SHP77 (cell line): ENCODE measurements around the gene S100A14.
"Not testable (repeated sequence)": the region's sequence is repeated elsewhere in the genome, so short reads cannot be mapped to it uniquely, and the experiment has no call there.

Source experiments
- DNase-seq, 2 experiments: peaks; one replicate each; lab custom pipeline; 2025; lab: John Stamatoyannopoulos, UW

S100A14 gene

DNA sequence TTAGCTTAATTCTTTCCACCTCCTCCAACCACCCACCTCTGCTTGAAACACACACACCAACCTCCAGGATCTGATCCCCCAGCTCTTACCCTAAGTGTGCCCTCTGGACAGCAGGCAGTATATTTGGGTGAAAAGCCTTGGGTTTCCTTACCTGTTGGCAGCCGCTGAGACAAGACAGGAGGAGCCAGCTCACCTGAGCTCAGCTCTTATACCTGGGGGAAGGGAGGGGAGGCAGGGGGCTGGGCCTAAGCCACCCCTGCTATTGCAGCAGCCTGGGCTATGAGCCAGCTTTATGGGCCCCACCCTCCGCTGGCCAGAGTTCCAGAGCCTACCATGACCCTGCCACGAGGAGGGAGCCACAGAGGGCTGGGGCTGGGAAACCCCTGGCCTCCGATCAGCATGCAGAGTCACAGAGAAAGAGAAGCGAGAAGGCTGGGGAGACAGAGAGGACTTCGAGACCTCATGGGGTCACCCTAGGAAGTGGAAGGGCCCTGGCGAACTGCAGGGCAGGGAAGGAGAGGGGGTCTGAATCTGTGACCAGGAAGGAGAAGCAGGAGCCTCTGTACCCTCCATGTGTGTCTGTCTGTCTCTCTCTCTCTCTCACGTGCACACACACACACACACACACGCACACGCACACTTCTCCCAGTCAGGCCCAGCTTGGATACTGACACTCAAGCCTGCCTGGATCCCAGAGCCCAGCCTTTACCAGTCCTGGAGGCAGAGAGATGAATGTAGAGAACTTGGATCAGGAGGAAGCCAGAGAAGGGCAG is at the start of gene S100A14:
S100A14 (minus strand) TSS at position 182 of the 773 bp plus-strand sequence. CDS start 467 bp downstream, outside the sequence.
- DNase-seq, result no peak

DNA sequence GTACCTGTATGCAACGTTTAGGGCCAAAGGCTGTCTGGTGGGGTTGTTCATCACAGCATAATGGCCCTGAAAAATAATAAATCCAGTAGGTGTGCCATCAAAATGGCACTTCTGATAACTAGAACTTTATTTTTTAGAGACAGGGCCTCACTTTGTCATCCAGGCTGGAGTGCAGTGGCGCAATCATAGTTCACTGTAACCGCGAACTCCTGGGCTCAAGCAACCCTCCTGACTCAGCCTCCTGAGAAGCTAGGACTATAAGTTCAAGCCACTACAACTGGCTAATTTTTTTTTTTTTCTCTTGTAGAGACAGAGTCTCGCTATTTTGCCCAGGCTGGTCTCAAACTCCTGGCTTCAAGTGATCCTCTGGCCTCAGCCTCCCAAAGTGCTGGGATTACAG is 47.1 kb upstream of the S100A14 start:
- DNase-seq, result no peak

DNA sequence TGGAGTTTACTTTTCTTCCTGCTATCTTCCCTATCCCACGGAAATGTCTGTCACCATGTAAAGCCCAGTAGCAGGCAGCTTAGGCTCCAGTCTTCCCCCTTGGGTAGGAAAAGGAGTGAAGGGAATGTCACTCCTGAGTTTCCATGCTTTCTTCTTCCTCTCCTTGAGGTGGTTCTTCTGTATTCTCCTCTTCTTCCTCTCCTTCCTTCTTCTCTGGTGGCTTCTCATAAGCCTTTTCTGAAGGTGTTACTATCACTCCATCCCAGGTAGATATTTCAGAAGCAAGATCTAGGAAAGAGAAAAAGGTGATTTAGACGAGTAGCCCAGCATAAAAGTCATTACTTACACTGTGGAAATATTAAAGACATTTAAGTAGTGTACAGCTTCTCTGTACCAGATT is 46.1 kb upstream of the S100A14 start:
- DNase-seq, result no peak

DNA sequence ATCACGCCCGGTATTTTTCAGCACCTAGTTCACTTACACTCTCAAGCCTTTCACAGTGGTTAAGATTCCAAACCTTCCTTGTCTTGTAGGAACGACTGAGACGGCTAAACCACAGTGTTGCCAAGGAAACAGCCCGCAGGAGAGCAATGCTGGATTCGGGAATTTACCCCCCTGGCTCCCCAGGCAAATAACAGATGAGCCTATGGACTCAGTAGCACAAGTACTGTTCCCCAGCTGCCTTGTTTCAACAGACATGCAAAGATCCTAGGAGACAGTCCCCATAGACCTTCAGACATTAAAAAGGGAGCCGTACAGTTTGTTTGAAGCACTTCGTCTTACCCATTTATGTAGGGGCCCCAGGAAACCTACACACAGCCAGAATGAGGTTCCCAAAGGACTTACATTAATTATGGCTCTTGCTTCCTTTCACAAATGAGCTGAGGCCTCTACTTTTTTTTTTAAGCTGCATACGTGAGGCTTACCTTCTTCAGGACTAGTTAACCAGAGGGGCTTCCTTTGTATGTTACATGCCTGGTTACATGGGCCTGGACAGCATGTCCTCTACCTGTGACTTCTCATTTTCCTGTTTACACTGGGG is 45.1 kb upstream of the S100A14 start:
- DNase-seq, result no peak

DNA sequence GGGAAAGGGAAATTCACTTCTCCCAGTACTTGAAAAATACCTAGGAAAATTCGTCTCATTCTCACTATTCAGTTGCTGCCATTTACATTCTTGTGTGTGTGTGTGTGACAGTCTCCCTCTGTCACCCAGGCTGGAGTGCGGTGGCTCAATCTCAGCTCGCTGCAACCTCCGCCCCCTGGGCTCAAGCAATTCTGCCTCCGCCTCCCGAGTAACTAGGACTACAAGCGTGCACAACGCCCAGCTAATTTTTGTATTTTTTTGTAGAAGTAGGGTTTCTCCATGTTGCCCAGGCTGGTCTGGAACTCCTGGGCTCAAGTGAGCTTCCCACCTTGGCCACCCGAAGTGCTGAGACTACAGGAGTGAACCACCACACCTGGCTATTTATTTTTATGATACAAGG is 43.5 kb upstream of the S100A14 start:
- DNase-seq, result no peak

DNA sequence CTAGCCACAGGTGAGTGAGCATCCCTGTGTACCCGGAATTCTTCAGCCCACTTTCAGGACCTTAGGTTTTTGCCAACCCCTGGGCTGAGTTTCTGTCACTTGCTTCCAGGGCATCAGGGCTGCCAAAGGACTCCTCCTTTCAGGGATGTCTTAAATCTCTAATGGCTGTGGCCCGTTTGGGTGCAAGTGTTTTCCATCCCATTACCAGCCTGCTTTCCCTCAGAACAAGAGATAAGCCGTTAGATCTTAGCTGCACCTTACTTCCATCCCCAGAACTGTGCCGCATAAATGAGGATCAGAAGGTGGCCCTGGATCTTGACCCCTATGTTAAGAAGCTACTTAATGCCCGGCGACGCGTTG is 43.0 kb upstream of the S100A14 start:
- DNase-seq, result no peak

DNA sequence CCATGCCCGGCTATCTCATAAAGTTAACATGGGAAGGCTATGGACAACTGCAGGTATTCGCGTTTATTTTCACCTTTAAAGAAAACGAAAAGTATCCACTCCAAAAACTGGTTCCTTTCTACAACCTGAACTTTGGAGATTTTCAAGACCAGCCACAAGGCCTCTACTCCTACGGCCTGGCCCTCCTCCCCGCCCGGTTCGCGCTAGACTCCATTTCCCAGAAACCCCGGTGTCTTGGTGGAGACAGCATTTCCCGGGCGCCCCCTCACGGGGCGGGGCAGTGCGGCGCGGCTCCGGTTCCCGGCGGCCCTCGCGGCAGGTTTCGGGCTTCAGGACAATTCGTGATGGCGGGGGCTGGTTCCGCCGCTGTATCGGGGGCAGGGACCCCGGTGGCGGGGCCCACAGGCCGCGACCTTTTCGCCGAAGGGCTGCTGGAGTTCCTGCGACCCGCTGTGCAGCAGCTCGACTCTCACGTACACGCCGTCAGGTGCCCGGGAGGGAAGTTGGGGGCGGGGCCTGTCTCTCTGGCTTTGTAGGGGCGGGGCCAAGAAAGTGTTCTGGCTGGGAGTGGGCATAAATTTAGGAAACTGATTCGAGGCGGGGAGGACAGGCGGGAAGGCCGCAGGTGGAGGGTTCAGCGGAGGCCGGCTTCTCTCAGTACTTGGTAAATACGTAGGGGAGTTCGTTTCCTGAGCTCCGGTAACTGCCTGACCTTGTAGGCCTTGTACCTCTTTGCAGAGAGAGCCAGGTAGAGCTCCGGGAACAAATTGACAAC is 42.5 kb upstream of the S100A14 start, which contains the start of gene SNAPIN:
SNAPIN (plus strand) TSS at position 304 of the 775 bp plus-strand sequence; CDS start at position 345, 41 bp downstream.
- DNase-seq, result peak; percentile 96 to 97

DNA sequence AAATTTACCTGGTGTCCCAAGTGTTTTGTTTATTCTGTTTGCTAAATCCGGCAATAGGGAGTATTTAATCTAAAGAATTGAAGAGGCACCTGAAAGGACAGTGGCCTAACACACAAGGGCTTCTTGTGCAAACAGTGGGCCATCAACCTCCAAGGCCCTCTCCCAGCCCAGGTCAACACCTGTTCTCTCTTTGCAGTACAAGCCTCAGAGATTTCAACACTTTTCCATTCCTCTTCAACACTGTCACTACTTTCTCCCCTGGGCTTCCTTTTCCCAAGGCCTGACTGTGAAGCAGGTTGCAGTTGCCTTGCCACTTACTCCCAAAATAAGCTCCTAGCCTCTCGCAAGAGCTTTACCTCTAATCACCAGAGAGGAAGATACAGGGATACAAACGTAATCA is 39.2 kb upstream of the S100A14 start:
- peak; percentile 39 to 60 for DNase-seq

DNA sequence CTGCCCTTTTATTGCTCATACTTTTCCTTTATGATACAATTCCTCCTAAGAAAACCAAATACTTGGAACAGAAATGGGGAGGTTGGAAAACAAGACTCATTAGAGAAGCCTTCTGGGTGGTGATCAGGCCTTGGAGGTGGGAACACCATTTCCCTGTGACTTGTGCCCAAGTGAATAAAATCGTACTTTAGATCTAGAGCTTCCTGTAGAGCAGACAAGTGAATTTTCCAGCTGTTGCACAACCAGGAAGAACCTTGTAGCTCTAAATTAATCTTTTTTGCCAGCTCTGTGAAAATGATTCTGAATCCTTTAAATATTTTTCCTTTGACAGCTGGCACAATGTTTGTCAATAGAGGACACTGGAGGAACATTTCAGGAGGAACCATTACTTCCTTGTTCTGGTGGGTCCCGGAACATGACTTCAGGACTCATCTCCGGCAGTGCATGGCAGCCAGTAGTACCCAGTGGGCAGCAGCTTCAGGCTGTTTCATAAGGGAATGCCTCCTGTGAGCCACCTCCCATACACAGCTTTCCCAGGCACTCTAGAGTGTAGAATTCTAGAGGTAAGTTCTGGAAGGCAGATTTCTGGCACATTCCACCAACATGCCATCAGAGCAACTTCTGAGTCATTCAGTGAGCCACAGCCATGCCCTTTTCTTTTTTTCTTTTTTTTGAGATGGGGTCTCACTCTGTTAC is 36.8 kb upstream of the S100A14 start:
- DNase-seq, result no peak

DNA sequence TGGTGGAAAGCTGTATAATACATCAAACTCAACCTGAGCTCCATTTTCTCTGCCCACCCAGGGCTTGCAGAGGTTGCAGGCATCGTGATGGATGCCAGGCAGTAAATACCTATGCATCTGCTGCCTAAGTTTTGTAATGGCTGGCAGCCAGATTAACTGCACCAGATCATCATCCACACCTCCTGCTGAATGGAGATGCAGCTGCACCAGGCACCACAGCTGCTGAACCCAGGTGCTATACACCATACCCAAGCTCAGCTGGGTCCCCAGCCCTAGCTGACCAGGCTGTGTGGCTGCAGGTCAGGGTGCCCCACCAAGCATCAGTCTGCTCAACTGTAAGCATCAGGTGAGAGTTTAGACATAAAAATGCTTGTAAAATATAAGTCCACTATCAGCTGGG is 35.6 kb upstream of the S100A14 start:
- peak; percentile 70 to 82 for DNase-seq

DNA sequence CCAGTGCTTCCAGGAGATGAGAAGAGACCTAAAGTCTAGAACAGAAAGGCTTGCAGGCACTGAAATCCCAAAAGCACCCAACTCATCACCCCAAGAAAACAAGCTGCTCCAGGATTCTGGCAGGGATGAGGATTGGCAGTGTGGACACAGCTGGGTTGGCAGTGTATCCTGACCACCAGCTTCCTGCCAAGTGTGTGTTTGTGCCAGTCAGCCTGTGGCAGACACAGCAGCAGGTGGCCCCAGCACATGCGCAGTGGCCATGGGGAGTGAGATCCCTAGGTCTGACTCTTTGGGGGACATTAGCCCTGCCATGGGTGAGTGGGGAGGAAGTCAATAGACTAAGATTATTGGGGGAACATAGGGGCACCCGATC is 33.7 kb upstream of the S100A14 start:
- DNase-seq, result peak; percentile 84 to 95

DNA sequence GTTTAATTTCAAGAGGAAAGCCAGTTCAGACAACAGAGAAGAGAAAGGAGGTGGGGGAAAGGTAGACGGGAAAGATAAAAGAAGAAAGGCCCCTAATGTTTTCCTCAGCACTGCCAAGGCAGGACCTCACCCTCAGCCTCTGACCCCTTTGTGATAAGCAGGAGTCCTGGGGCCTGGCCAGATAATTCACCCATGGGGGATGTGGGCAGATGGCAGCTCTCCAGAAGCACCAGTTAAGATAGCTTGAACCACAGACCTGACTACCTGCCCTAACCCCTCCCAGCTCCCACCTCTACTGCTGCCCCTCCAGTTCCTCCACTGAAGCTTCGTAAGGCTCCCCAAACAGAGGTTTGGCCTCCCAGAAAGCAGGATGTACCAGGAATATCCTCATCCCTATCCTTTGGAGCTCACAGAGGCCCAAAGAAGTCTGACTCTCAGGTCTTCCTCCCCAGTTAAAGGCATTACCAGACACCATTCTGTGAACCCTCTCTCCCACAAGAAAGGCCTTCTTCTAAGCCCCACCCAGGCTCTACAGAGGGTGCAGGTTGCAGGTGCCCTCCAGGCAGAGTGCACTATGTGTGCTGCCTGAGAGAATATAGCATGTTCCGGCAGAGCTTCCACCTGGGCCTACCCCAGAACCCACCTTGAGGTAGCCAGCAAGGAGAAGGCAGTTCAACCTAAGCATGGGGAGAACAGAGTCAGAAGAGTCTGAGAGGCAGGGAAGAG is 33.2 kb upstream of the S100A14 start:
- peak; percentile 70 to 71 for DNase-seq

DNA sequence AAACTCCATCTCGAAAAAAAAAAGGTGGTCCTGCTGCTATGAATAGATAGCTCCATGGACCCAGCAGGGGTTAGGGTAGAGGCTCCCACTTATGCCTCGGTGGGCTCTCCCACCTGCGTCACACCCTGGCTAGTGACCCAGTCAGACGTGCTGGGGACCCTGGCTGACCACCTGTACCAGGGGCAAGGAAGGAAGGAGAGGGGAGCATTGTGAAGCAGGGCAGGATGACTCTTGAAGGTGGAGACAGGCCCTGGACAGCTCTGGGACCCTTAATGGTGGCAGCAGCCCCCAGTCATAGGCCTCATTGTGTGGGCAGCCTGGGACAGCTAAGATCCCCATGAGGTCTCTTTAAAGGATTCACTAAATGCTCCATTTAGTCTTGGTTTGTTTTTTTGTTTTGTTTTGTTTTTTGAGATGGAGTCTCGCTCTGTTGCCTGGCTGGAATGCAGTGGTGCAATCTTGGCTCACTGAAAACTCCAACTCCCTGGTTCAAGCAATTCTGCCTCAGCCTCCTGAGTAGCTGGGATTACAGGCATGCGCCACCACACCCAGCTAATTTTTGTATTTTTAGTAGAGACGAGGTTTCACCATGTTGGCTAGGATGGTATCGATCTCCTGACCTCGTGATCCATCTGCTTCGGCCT is 32.0 kb upstream of the S100A14 start:
- no peak for DNase-seq

DNA sequence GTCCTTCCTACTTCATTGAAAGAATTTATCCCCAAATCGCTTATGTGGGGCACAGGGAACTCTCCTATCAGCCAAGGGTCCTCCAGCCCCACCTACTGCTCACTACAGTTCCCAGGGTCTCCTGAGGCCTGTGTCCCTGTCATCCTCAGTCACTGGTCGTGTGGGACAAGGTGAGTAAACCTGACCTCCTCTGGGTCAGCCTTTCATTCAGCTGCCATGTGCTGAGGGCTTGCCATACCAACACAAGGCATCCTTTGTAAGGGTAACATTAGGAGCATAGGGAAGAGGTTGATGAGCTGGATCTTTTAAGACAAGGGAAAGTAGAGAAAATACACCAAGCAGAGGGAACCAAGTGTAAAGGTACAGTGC is 31.2 kb upstream of the S100A14 start:
- no peak for DNase-seq

DNA sequence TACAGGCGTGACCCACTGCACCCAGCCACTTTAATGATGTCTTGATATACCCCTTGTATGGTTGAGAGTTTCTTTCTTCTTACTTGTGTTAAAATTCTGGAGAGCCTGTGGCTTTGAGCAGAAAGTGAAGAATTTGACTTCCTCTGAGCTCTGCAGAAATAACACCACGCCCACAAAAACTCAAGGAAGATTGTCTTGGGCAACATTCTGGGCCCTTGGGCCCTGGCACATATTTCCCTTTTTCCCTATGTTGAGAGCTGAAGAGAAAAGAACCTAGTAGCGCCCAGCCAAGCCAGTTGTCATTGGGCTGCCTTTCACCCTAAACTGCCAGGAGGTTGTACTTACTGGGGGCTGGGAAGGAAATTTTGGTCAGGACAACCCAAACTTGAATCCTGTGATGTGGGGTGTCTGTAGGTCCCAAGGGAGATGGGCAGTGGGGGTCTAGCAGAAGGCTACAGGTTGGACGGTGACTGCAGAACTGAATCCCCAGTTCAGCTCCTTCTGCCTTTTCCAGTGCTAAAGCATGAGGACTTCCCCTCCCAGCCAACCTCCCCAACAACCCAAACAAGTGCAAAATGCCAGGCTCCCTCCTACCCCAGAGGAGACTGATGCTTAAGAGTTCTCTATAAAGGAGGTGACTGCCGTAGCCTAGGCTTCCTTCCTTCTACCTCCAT is 30.7 kb upstream of the S100A14 start:
- no peak for DNase-seq

DNA sequence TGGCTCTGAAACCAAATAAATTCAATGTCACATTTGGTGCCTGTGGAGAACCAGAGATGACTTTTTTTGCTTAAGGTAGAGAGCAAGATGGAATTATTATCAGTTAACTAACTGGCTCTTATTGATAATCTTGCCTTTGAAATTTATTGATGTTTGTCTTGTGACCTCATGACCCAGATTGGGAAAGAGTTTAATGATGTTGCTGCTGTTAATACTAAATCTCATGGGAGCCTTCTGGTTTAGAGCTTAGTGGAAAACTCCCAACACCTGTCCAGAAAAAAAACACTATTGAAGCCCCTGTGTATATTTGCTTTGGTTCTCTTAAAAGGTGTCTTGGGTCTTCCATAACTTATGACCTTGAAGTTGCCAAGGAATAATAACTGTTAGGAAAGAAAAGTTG is 27.7 kb upstream of the S100A14 start:
- DNase-seq, result no peak

DNA sequence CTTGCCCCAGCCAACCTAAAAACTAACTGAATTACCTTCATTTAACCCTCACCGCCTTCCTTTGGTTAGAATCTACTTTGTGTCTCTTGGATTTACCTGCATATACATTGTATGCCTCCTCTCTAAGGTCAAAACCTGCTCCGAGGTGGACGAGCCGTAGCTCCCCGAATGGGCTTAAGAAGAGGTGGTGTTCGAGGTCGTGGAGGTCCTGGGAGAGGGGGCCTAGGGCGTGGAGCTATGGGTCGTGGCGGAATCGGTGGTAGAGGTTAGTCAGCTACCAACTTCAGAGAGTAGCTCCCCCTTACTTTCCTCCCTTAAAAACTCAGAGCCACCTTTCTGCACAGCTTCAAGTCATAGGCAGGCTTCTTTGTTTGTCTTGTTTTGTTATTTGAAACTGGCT is 27.0 kb upstream of the S100A14 start:
- no peak for DNase-seq

DNA sequence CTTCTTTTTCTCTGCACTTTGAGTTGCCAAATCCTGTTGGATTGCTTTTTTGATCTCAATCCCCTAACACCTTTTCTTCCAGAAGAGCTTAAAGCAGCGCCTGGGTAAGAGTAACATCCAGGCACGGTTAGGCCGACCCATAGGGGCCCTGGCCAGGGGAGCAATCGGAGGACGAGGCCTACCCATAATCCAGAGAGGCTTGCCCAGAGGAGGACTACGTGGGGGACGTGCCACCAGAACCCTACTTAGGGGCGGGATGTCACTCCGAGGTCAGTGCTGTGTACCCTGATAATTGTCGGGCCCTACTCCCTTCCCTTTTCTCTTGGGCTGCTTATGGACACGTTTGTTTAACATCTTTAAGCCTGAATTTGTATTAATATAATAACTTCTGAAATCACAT is 26.0 kb upstream of the S100A14 start:
- no peak for DNase-seq

DNA sequence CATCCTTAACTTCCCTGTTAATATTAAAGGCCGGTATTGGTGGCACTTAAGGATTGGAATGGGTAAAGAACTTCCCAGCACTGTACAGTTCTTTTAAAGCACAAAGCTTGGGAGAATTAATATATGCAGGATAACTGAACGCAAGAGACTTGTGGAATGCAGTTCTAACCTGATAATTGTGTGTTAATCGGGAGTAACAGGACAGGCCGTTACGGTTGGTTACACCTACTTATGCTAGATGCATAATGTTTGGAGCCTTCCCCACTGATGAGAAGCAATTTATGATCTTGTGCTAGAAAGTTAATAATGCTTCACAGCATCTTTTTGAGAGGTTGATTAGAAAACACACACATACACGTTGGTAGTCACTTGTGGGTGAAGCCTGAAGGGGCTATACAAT is 24.7 kb upstream of the S100A14 start:
- no peak for DNase-seq

DNA sequence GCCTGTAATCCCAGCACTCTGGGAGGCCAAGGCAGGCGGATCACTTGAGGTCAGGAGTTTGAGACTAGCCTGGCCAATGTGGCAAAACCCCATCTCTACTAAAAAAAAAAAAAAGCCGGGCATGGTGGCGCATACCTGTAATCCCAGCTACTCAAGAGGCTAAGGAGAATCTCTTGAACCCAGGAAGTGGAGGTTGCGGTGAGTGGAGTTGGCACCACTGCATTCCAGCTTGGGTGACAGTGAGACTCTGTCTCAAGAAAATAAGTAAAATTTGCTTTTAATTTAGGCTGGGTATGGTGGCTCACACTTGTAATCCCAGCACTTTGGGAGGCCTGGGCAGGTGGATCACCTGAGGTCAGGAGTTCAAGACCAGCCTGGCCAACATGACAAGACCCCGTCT is 24.1 kb upstream of the S100A14 start:
- not testable (repeated sequence) for DNase-seq

DNA sequence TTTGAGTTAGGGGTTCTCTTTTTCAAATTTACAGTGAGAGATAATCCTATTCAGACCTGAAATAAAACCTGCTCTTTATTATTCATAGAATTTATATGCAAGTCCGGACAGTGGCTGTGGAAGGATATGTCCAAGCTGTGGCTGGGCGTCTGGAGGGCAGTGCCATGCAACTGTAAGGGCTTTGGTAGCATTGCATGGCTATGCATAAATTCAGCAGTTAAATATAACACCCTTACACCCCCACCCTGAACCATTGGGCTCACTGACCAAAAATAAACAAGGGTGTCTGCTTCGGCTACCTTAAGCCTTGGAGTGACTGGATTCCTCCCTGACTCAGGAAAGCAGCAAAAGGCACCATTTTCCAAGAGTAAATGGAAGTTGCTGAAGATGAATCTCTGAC is 23.2 kb upstream of the S100A14 start:
- no peak for DNase-seq
